HG03135 (cell line): ENCODE data around the gene TMEM208.

ENCODE experiments used
- ATAC-seq: cut with Tn5 transposase; IDR thresholded peaks from one replicate; pipeline ENCODE4 v1.9.1; 2021; ENCODE audit warnings: mild to moderate bottlenecking, moderate library complexity; ENCODE audit not compliant: unreplicated experiment

Gene TMEM208

GRCh38 chr16:67248401-67249177 is 21.7 kb downstream of the TMEM208 start, which contains the start of gene SLC9A5:
TSS of gene SLC9A5 (plus strand) at chr16:67248979. CDS start at chr16:67249015, 36 bp downstream.
- no peak for ATAC-seq

GRCh38 chr16:67249178-67250044 is 22.5 kb downstream of the TMEM208 start:
- no peak for ATAC-seq

- no peak for ATAC-seq
Observed at GRCh38 chr16:67250045-67250327, 23.1 kb downstream of the TMEM208 start.

- no peak for ATAC-seq
Observed at GRCh38 chr16:67252609-67253497, 25.9 kb downstream of the TMEM208 start.

GRCh38 chr16:67254801-67255552 is 28.0 kb downstream of the TMEM208 start:
- no peak for ATAC-seq

- ATAC-seq: no peak
Observed at GRCh38 chr16:67255553-67256221, 28.8 kb downstream of the TMEM208 start.

GRCh38 chr16:67256701-67257230 is 29.8 kb downstream of the TMEM208 start:
- ATAC-seq: no peak

GRCh38 chr16:67257486-67258160 is 30.7 kb downstream of the TMEM208 start:
- no peak for ATAC-seq

- no peak for ATAC-seq
Observed at GRCh38 chr16:67258161-67258835, 31.4 kb downstream of the TMEM208 start.

- ATAC-seq: no peak
Observed at GRCh38 chr16:67259705-67260104, 32.8 kb downstream of the TMEM208 start.

- no peak for ATAC-seq
Observed at GRCh38 chr16:67260426-67261063, 33.6 kb downstream of the TMEM208 start.

GRCh38 chr16:67263201-67263600 is 36.3 kb downstream of the TMEM208 start:
- no peak for ATAC-seq

GRCh38 chr16:67264277-67264676 is 37.3 kb downstream of the TMEM208 start:
- ATAC-seq: no peak

GRCh38 chr16:67264866-67265265 is 37.9 kb downstream of the TMEM208 start:
- no peak for ATAC-seq

GRCh38 chr16:67265834-67266233 is 38.9 kb downstream of the TMEM208 start:
- no peak for ATAC-seq

GRCh38 chr16:67268136-67268579 is 41.2 kb downstream of the TMEM208 start:
- no peak for ATAC-seq

- no peak for ATAC-seq
Observed at GRCh38 chr16:67269766-67270165, 42.8 kb downstream of the TMEM208 start.

GRCh38 chr16:67270931-67271338 is 44.0 kb downstream of the TMEM208 start:
- ATAC-seq: no peak
